IMR-90 (cell line): Measurements from ENCODE around the gene KDM4B. TPM values are rescaled to one million over a fixed set of nuclear protein-coding genes. Genes with fewer than 3 reads are reported as not detected.

Experiments
- ATAC-seq: fragments of 200-7000 bp; cut with Tn5 transposase; 2 replicates; pipeline ENCODE4 v1.9.1; 2020; ENCODE audit warnings: low read depth, mild to moderate bottlenecking, moderate library complexity
- BruUV-seq: library from RNA; stranded (reverse); fragments of 400-500 nt; replicated peaks from 2 replicates; lab custom pipeline; 2021; lab: Mats Ljungman, UMichigan
- CTCF ChIA-PET: fragments of 300-600 bp; formaldehyde crosslinking; extraction: SDS; loops from one replicate; lab custom pipeline; 2021; ENCODE audit warnings: antibody characterized with exemption; lab: Yijun Ruan, JAX
- POLR2A ChIA-PET: fragments of 300-600 bp; sonication (Branson Sonifier 250); formaldehyde crosslinking; loops from one replicate; lab custom pipeline; 2022; ENCODE audit warnings: antibody characterized with exemption; ENCODE audit not compliant: unreplicated experiment; lab: Charles Lee
- DNase-seq: peaks from one replicate; pipeline ENCODE4 v3.0.0; 2013
- H2AFZ ChIP-seq: replicated peaks from 2 replicates; pipeline ENCODE3; 2013; ENCODE audit warnings: low read length, mild to moderate bottlenecking; ENCODE audit not compliant: poor library complexity
- H2AK5ac ChIP-seq: 2 replicates; pipeline ENCODE4 v1.6.1; 2013; ENCODE audit warnings: low read depth, low read length, inconsistent platforms
- H2AK9ac ChIP-seq: replicated peaks from 2 replicates; pipeline ENCODE3; 2013; ENCODE audit warnings: mild to moderate bottlenecking, low read depth, low read length, moderate library complexity; ENCODE audit not compliant: poor library complexity
- H2BK120ac ChIP-seq: 2 replicates; pipeline ENCODE4 v1.6.1; 2013; ENCODE audit warnings: low read depth, low read length, inconsistent platforms
- H2BK15ac ChIP-seq: 3 replicates; pipeline ENCODE4 v1.6.1; 2013; ENCODE audit warnings: low read depth, low read length, inconsistent platforms
- H2BK20ac ChIP-seq: 2 replicates; pipeline ENCODE4 v1.6.1; 2013; ENCODE audit warnings: low read depth, mild to moderate bottlenecking, inconsistent platforms, low read length, moderate library complexity
- H2BK5ac ChIP-seq: 2 replicates; pipeline ENCODE4 v1.6.1; 2013; ENCODE audit warnings: mild to moderate bottlenecking, low read depth, low read length, inconsistent platforms; ENCODE audit not compliant: poor library complexity, severe bottlenecking
- H3K14ac ChIP-seq: replicated peaks from 2 replicates; pipeline ENCODE4 v1.6.1; 2013; ENCODE audit warnings: low read depth, low read length, inconsistent platforms
- H3K18ac ChIP-seq: 2 replicates; pipeline ENCODE4 v1.6.1; 2013; ENCODE audit warnings: low read depth, low read length, control low read depth
- H3K23ac ChIP-seq: 2 replicates; pipeline ENCODE4 v1.6.1; 2013; ENCODE audit warnings: low read depth, low read length, inconsistent platforms
- H3K27ac ChIP-seq: 2 replicates; pipeline ENCODE4 v1.5.1; 2013; ENCODE audit warnings: mild to moderate bottlenecking, control low read depth, low read length; ENCODE audit not compliant: insufficient read depth
- H3K27me3 ChIP-seq: 2 replicates; pipeline ENCODE4 v1.6.1; 2013; ENCODE audit warnings: low read length; ENCODE audit not compliant: control insufficient read depth, insufficient read depth
- H3K36me3 ChIP-seq: 2 replicates; pipeline ENCODE4 v1.6.1; 2013; ENCODE audit warnings: low read length, mixed read lengths; ENCODE audit not compliant: control insufficient read depth, insufficient read depth
- H3K4ac ChIP-seq: 2 replicates; pipeline ENCODE4 v1.6.1; 2013; ENCODE audit warnings: low read depth, low read length, inconsistent platforms
- H3K4me1 ChIP-seq: 2 replicates; pipeline ENCODE4 v1.6.1; 2013; ENCODE audit warnings: low read length, mixed read lengths; ENCODE audit not compliant: control insufficient read depth, insufficient read depth
- H3K4me2 ChIP-seq: 2 replicates; pipeline ENCODE4 v1.6.1; 2013; ENCODE audit warnings: low read depth, mild to moderate bottlenecking, control low read depth, low read length, moderate library complexity
- H3K4me3 ChIP-seq: 2 replicates; pipeline ENCODE4 v1.5.1; 2013; ENCODE audit warnings: low read depth, mild to moderate bottlenecking, control low read depth, low read length, moderate library complexity; ENCODE audit not compliant: insufficient read depth
- H3K56ac ChIP-seq: 2 replicates; pipeline ENCODE4 v1.6.1; 2013; ENCODE audit warnings: low read length, inconsistent platforms; ENCODE audit not compliant: insufficient read depth; ENCODE audit errors: extremely low read depth
- H3K79me1 ChIP-seq, 2 experiments: 2 replicates each; pipeline ENCODE4 v1.6.1; 2013; ENCODE audit warnings: low read length in 2 of 2, inconsistent platforms in 1 of 2, low read depth in 1 of 2
- H3K9ac ChIP-seq: 2 replicates; pipeline ENCODE4 v1.6.1; 2013; ENCODE audit warnings: low read depth, low read length, control low read depth
- H3K9me1 ChIP-seq: 2 replicates; pipeline ENCODE4 v1.6.1; 2013; ENCODE audit warnings: low read length, inconsistent platforms; ENCODE audit not compliant: insufficient read depth
- H3K9me3 ChIP-seq: 2 replicates; pipeline ENCODE4 v1.6.1; 2013; ENCODE audit warnings: low read length; ENCODE audit not compliant: control insufficient read depth, insufficient read depth
- H4K20me1 ChIP-seq: 2 replicates; pipeline ENCODE4 v1.6.1; 2013; ENCODE audit warnings: low read length, inconsistent platforms; ENCODE audit not compliant: insufficient read depth
- H4K5ac ChIP-seq: 2 replicates; pipeline ENCODE4 v1.6.1; 2013; ENCODE audit warnings: mild to moderate bottlenecking, low read depth, low read length, control low read depth
- H4K8ac ChIP-seq, 2 experiments: 2 replicates each; pipeline ENCODE4 v1.6.1; 2013; ENCODE audit warnings: low read depth in 2 of 2, low read length in 2 of 2, control low read depth in 1 of 2, inconsistent platforms in 1 of 2
- H4K91ac ChIP-seq: 2 replicates; pipeline ENCODE4 v1.6.1; 2013; ENCODE audit warnings: low read depth, low read length, inconsistent platforms; ENCODE audit not compliant: insufficient read depth
- BHLHE40 ChIP-seq: fragments of 150-350 bp; IDR thresholded peaks from 2 replicates; pipeline ENCODE4 v1.6.1; 2016; ENCODE audit warnings: mild to moderate bottlenecking, low read depth, low read length
- CEBPB ChIP-seq: IDR thresholded peaks from 2 replicates; pipeline ENCODE4 v1.6.1; 2012; ENCODE audit warnings: low read depth, low read length, improper control_type of control experiment
- CHD1 ChIP-seq: IDR thresholded peaks from 2 replicates; pipeline ENCODE4 v1.6.1; 2012; ENCODE audit warnings: low read depth, low read length, improper control_type of control experiment
- CTCF ChIP-seq: conservative IDR thresholded peaks from 2 replicates; pipeline ENCODE4 v1.5.1; 2012; ENCODE audit warnings: mild to moderate bottlenecking, low read depth, low read length, improper control_type of control experiment
- ELK1 ChIP-seq: fragments of 150-350 bp; IDR thresholded peaks from 2 replicates; pipeline ENCODE4 v1.6.1; 2016; ENCODE audit warnings: low read depth, mild to moderate bottlenecking, low read length, moderate library complexity, borderline replicate concordance
- FOS ChIP-seq: fragments of 150-350 bp; IDR thresholded peaks from 2 replicates; pipeline ENCODE4 v1.6.1; 2016; ENCODE audit warnings: low read depth, low read length
- MAFK ChIP-seq: IDR thresholded peaks from 2 replicates; pipeline ENCODE4 v1.6.1; 2012; ENCODE audit warnings: low read depth, low read length, improper control_type of control experiment
- MAZ ChIP-seq: IDR thresholded peaks from 2 replicates; pipeline ENCODE4 v1.6.1; 2012; ENCODE audit warnings: low read depth, mild to moderate bottlenecking, low read length, improper control_type of control experiment, moderate library complexity, borderline replicate concordance
- MXI1 ChIP-seq: IDR thresholded peaks from 2 replicates; pipeline ENCODE4 v1.6.1; 2012; ENCODE audit warnings: low read depth, mild to moderate bottlenecking, low read length, moderate library complexity, borderline replicate concordance
- NFE2L2 ChIP-seq: fragments of 150-350 bp; IDR thresholded peaks from 2 replicates; pipeline ENCODE4 v1.6.1; 2016; ENCODE audit warnings: low read depth, mild to moderate bottlenecking, low read length
- POLR2A ChIP-seq: IDR thresholded peaks from 2 replicates; pipeline ENCODE4 v1.6.1; 2012; ENCODE audit warnings: mild to moderate bottlenecking, low read depth, low read length
- RAD21 ChIP-seq: IDR thresholded peaks from 2 replicates; pipeline ENCODE4 v1.6.1; 2012; ENCODE audit warnings: low read length, improper control_type of control experiment
- RCOR1 ChIP-seq: IDR thresholded peaks from 2 replicates; pipeline ENCODE4 v1.6.1; 2012; ENCODE audit warnings: mild to moderate bottlenecking, low read length, improper control_type of control experiment; ENCODE audit not compliant: insufficient replicate concordance
- RFX5 ChIP-seq: IDR thresholded peaks from 2 replicates; pipeline ENCODE4 v1.8.0; 2012; ENCODE audit warnings: low read depth, mild to moderate bottlenecking, low read length, moderate library complexity
- SMC3 ChIP-seq: fragments of 150-350 bp; IDR thresholded peaks from 2 replicates; pipeline ENCODE4 v1.6.1; 2016; ENCODE audit warnings: low read depth, mild to moderate bottlenecking, antibody characterized with exemption, low read length, moderate library complexity
- USF2 ChIP-seq: fragments of 150-350 bp; IDR thresholded peaks from 2 replicates; pipeline ENCODE4 v1.6.1; 2017; ENCODE audit warnings: mild to moderate bottlenecking, antibody characterized with exemption, low read length, low read depth
- WGBS, 2 experiments: methylation state at CpG; one replicate each; pipeline versions ENCODE4 v1.1.5 to v1.1.7; 2013; ENCODE audit warnings: missing lambda C conversion rate in 2 of 2; ENCODE audit not compliant: insufficient read length in 1 of 2; ENCODE audit errors: extremely low coverage in 2 of 2; 5-methylcytosine and 5-hydroxymethylcytosine counted together
- dilution Hi-C: fragments of 300-500 bp; cut with HindIII; formaldehyde crosslinking; loops from one replicate; pipeline ENCODE4 v1.14.3; 2018; ENCODE audit warnings: low sequenced_read_pairs; ENCODE audit not compliant: unreplicated experiment
- in situ Hi-C: fragments of 300-500 bp; cut with MboI; formaldehyde crosslinking; loops from 3 replicates; pipeline ENCODE4 v1.14.3; 2019; ENCODE audit warnings: low sequenced_read_pairs, inconsistent platforms, mixed read lengths
- intact Hi-C: fragments of 100-400 bp; cut with micrococcal nuclease; formaldehyde crosslinking; loops from 2 replicates; pipeline ENCODE4 v1.10.0; 2022
- polyA plus RNA-seq, 3 experiments: library from polyadenylated mRNA; depleted of rRNA; stranded (reverse); fragments of >200 nt; gene quantifications; 2 replicates each; pipeline ENCODE4 v1.2.3, GENCODE V29; 2012; ENCODE audit warnings: low replicate concordance in 1 of 3
- total RNA-seq: library from RNA; depleted of rRNA; stranded (reverse); fragments of >200 nt; gene quantifications from 2 replicates; pipeline ENCODE4 v1.2.3, GENCODE V29; 2012

Gene KDM4B
- total and polyA plus RNA-seq, 2 of the 4 experiments (the other 2 are of a cell fraction): 5.0 to 17.9 TPM

DNA sequence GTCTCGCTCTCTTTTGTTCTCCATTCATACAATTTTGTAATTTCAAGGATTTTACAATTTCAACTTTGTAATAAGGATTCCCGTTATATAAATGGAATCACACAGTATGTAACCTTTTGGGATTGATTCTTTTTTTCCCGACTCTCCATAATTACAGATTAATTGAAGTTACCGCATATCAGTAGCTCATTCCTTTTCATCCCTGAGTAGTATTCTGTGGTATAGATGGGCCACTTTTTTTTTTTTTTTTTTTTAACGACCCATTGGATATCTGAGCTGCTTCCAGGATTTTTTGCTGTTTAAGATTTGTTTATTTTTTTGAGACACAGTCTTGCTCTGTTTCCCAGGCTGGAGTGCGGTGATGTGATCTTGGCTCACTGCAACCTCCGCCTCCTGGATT, 31.9 kb upstream of the KDM4B start:
- Histone ChIP-seq H3K36me3 (peaks cover 21% of the 10 kb centered on the region), H2AK9ac (no peak overlapping the region), H3K4me2 (no peak overlapping the region), H3K23ac (no peak overlapping the region), H4K5ac (no peak overlapping the region), H4K91ac (no peak overlapping the region), H3K14ac (no peak overlapping the region), H3K18ac (no peak overlapping the region), H4K20me1 (peaks cover 29% of the 10 kb centered on the region), H3K4me3 (no peak overlapping the region), H4K8ac (no peak overlapping the region), H2AK5ac (no peak overlapping the region), H3K9me3 (no peaks in the 10 kb centered on the region), H3K27ac (no peak overlapping the region), H3K4me1 (no peaks in the 10 kb centered on the region), H3K56ac (no peak overlapping the region), H2BK20ac (no peak overlapping the region), H2BK15ac (no peak overlapping the region), H2AFZ (no peak overlapping the region), H3K9me1 (peaks cover 5% of the 10 kb centered on the region; the same call in 1 of the 2 replicates), H3K79me1 (peaks cover 14 to 72% of the 10 kb centered on the region in 2 experiments), H3K9ac (no peak overlapping the region), H2BK120ac (no peak overlapping the region), H3K4ac (no peak overlapping the region), H2BK5ac (no peak overlapping the region), H3K27me3 (no peaks in the 10 kb centered on the region)
- TF ChIP-seq MXI1 (no peak), NFE2L2 (no peak), USF2 (no peak), POLR2A (no peak), SMC3 (no peak), CEBPB (no peak), CHD1 (no peak), FOS (no peak), RAD21 (no peak), CTCF (no peak), RCOR1 (no peak), ELK1 (no peak), MAFK (no peak), RFX5 (no peak), MAZ (no peak), BHLHE40 (no peak)
- CTCF ChIA-PET: interaction anchor here (0.6 to 1.6 kb wide), 2 partner anchors 8 to 26 kb away, joined by 3 to 6 read pairs; no protein-coding TSS in a partner anchor
- in situ Hi-C loops: no loop called here
- dilution Hi-C loops: no loop called here
- no CpG with 5 or more reads among the region's 7 CpGs for WGBS, 2 experiments
- DNase-seq: no peak
- POLR2A ChIA-PET: interaction anchor here (0.6 kb wide), 1 partner anchor 88 kb away, joined by 3 read pairs; no protein-coding TSS in a partner anchor
- ATAC-seq: no peak
- intact Hi-C loops: no loop called here
- no TSS peak for BruUV-seq
